Activated naive CD8-positive, alpha-beta T cell (primary cell): Measurements from ENCODE around the gene SLU7.

ENCODE experiments used
- H3K27ac Mint-ChIP-seq: one replicate; pipeline ENCODE4 v1.8.0; 2021; ENCODE audit warnings: mixed read lengths
- H3K27me3 Mint-ChIP-seq: one replicate; pipeline ENCODE4 v1.8.0; 2021; ENCODE audit warnings: mixed read lengths
- H3K36me3 Mint-ChIP-seq: one replicate; pipeline ENCODE4 v1.8.0; 2021; ENCODE audit warnings: mixed read lengths
- H3K4me1 Mint-ChIP-seq: one replicate; pipeline ENCODE4 v1.8.0; 2021; ENCODE audit warnings: low read depth, mixed read lengths
- H3K4me3 Mint-ChIP-seq: one replicate; pipeline ENCODE4 v1.8.0; 2021; ENCODE audit warnings: mild to moderate bottlenecking, mixed read lengths
- H3K9me3 Mint-ChIP-seq: one replicate; pipeline ENCODE4 v1.8.0; 2021; ENCODE audit warnings: low read depth, mixed read lengths

SLU7 gene

GRCh38 chr5:160356550-160357347 lies 62.1 kb downstream of the SLU7 start:
- Mint-ChIP-seq H3K27ac (no peak overlapping the region), H3K4me3 (no peak overlapping the region), H3K9me3 (no peaks in the 10 kb centered on the region)

GRCh38 chr5:160354666-160355065 lies 64.2 kb downstream of the SLU7 start:
- Mint-ChIP-seq H3K36me3 (no peaks in the 10 kb centered on the region), H3K27ac (no peak overlapping the region), H3K9me3 (no peaks in the 10 kb centered on the region), H3K4me3 (no peak overlapping the region), H3K4me1 (no peaks in the 10 kb centered on the region), H3K27me3 (no peaks in the 10 kb centered on the region)

More at GRCh38 chr5:160356550-160357347, 62.1 kb downstream of the SLU7 start:
- Mint-ChIP-seq H3K4me1 (no peaks in the 10 kb centered on the region), H3K36me3 (no peaks in the 10 kb centered on the region), H3K27me3 (no peaks in the 10 kb centered on the region)

GRCh38 chr5:160353379-160353778 lies 65.5 kb downstream of the SLU7 start:
- H3K9me3 Mint-ChIP-seq, result no peaks in the 10 kb centered on the region
- H3K4me1 Mint-ChIP-seq, result no peaks in the 10 kb centered on the region
- H3K4me3 Mint-ChIP-seq, result no peak overlapping the region
- no peak overlapping the region for H3K27ac Mint-ChIP-seq
- H3K27me3 Mint-ChIP-seq, result no peaks in the 10 kb centered on the region
- no peaks in the 10 kb centered on the region for H3K36me3 Mint-ChIP-seq

- Mint-ChIP-seq H3K9me3 (no peaks in the 10 kb centered on the region), H3K36me3 (no peaks in the 10 kb centered on the region), H3K27ac (no peak overlapping the region), H3K27me3 (no peaks in the 10 kb centered on the region), H3K4me1 (no peaks in the 10 kb centered on the region), H3K4me3 (no peak overlapping the region)
Observed at GRCh38 chr5:160352308-160352707, 66.6 kb downstream of the SLU7 start.
